ENCODE results near the gene MTUS2.

- TF ChIP-seq POLR2A (IDR thresholded peaks at IDR 0.05), result no peak
- no peak for TF ChIP-seq POLR2AphosphoS5 (IDR thresholded peaks at IDR 0.05)
Observed at GRCh38 chr13:29489650-29490560, 669.8 kb downstream of the MTUS2 start.
